Neural cell (in vitro differentiated cells): ENCODE results near the gene SLC16A1. TPM values are rescaled to one million over a fixed set of nuclear protein-coding genes. Genes with fewer than 3 reads are reported as not detected.

Source experiments
- H2AFZ ChIP-seq: fragments of 200-600, 300-800 bp; sonication (generic), shearing (Covaris generic); 2 replicates; pipeline ENCODE4 v1.6.0; 2014; ENCODE audit warnings: low read depth, mild to moderate bottlenecking, antibody characterized with exemption, low read length, moderate library complexity
- H3F3A ChIP-seq: fragments of 200-600 bp; shearing (Covaris generic); 2 replicates; pipeline ENCODE4 v1.6.1; 2016; ENCODE audit warnings: mild to moderate bottlenecking, moderate library complexity, mixed read lengths, antibody characterized with exemption, low read length; ENCODE audit not compliant: insufficient read depth, poor library complexity, severe bottlenecking
- H3K27ac ChIP-seq: fragments of 200-600, 300-800 bp; sonication (generic), shearing (Covaris generic); 2 replicates; pipeline ENCODE4 v1.5.1; 2014; ENCODE audit warnings: mild to moderate bottlenecking, low read length, moderate library complexity
- H3K27me3 ChIP-seq: fragments of 300-800, 200-600 bp; sonication (generic), shearing (Covaris generic); 2 replicates; pipeline ENCODE4 v1.6.0; 2014; ENCODE audit warnings: mild to moderate bottlenecking, low read depth, low read length, moderate library complexity; ENCODE audit not compliant: insufficient read depth
- H3K36me3 ChIP-seq: fragments of 300-800, 200-600 bp; sonication (generic), shearing (Covaris generic); 2 replicates; pipeline ENCODE4 v1.5.1; 2014; ENCODE audit warnings: mild to moderate bottlenecking, antibody characterized with exemption, low read length, moderate library complexity; ENCODE audit not compliant: insufficient read depth
- H3K4me2 ChIP-seq: fragments of 300-800, 200-600 bp; sonication (generic), shearing (Covaris generic); 2 replicates; pipeline ENCODE4 v1.6.0; 2014; ENCODE audit warnings: mild to moderate bottlenecking, low read length
- H3K4me3 ChIP-seq: fragments of 300-800, 200-600 bp; sonication (generic), shearing (Covaris generic); 2 replicates; pipeline ENCODE4 v1.5.1; 2014; ENCODE audit warnings: mild to moderate bottlenecking, low read length, moderate library complexity
- H3K79me2 ChIP-seq: fragments of 200-600 bp; shearing (Covaris generic); replicated peaks from 2 replicates; pipeline ENCODE4 v1.6.0; 2014; ENCODE audit warnings: mild to moderate bottlenecking, low read length, moderate library complexity; ENCODE audit not compliant: insufficient read depth
- H3K9ac ChIP-seq: fragments of 300-800, 200-600 bp; sonication (generic), shearing (Covaris generic); 2 replicates; pipeline ENCODE4 v1.6.1; 2016; ENCODE audit warnings: mild to moderate bottlenecking, low read length, mixed read lengths
- H3K9me2 ChIP-seq: fragments of 200-600 bp; shearing (Covaris generic); 2 replicates; pipeline ENCODE4 v1.6.1; 2016; ENCODE audit warnings: mild to moderate bottlenecking, low read length, mixed read lengths; ENCODE audit not compliant: insufficient read depth
- H3K9me3 ChIP-seq: fragments of 200-600, 300-800 bp; sonication (generic), shearing (Covaris generic); 2 replicates; pipeline ENCODE4 v1.6.1; 2016; ENCODE audit warnings: mild to moderate bottlenecking, mixed run types, low read length, moderate library complexity, mixed read lengths
- H4K20me1 ChIP-seq: fragments of 200-600 bp; shearing (Covaris generic); 2 replicates; pipeline ENCODE4 v1.6.1; 2016; ENCODE audit warnings: mild to moderate bottlenecking, mixed run types; ENCODE audit not compliant: insufficient read depth
- CTCF ChIP-seq: fragments of 450-650 bp; IDR thresholded peaks from 2 replicates; pipeline ENCODE4 v1.5.1; 2014; ENCODE audit warnings: antibody characterized with exemption, mild to moderate bottlenecking, moderate library complexity; ENCODE audit not compliant: poor library complexity, severe bottlenecking
- EP300 ChIP-seq: fragments of 450-650 bp; conservative IDR thresholded peaks from 2 replicates; pipeline ENCODE4 v1.6.1; 2014; ENCODE audit warnings: antibody characterized with exemption, mild to moderate bottlenecking, moderate library complexity; ENCODE audit not compliant: poor library complexity, severe bottlenecking
- EZH2 ChIP-seq: fragments of 200-600, 300-800 bp; shearing (Covaris generic), sonication (generic); IDR thresholded peaks from 2 replicates; pipeline ENCODE4 v1.6.1; 2014; ENCODE audit warnings: antibody characterized with exemption, low read length, borderline replicate concordance, mild to moderate bottlenecking; ENCODE audit not compliant: insufficient read depth, poor library complexity, severe bottlenecking
- MXI1 ChIP-seq: fragments of 450-650 bp; conservative IDR thresholded peaks from 2 replicates; pipeline ENCODE4 v1.6.1; 2014; ENCODE audit warnings: antibody characterized with exemption, mild to moderate bottlenecking; ENCODE audit not compliant: poor library complexity, severe bottlenecking
- POLR2AphosphoS5 ChIP-seq: IDR thresholded peaks from 2 replicates; pipeline ENCODE4 v1.6.1; 2012
- RAD21 ChIP-seq: fragments of 450-650 bp; conservative IDR thresholded peaks from 2 replicates; pipeline ENCODE4 v1.6.1; 2014; ENCODE audit warnings: antibody characterized with exemption, mild to moderate bottlenecking, moderate library complexity
- REST ChIP-seq: IDR thresholded peaks from 2 replicates; pipeline ENCODE4 v1.6.1; 2012; ENCODE audit warnings: borderline replicate concordance
- SMC3 ChIP-seq: fragments of 450-650 bp; conservative IDR thresholded peaks from 2 replicates; pipeline ENCODE4 v1.6.1; 2014; ENCODE audit warnings: antibody characterized with exemption, mild to moderate bottlenecking, moderate library complexity; ENCODE audit not compliant: poor library complexity
- TAF1 ChIP-seq: IDR thresholded peaks from 2 replicates; pipeline ENCODE4 v1.6.1; 2012; ENCODE audit warnings: low read depth
- polyA plus RNA-seq: library from polyadenylated mRNA; depleted of rRNA; stranded (reverse); fragments of >200 nt; gene quantifications from 2 replicates; pipeline ENCODE4 v1.2.3, GENCODE V29; 2014

SLC16A1 gene
- polyA plus RNA-seq, 1 donor from 2014 or later, result 18.6 TPM

- Histone ChIP-seq H3K79me2 (no peaks in the 10 kb centered on the region), H3K9me2 (no peaks in the 10 kb centered on the region), H2AFZ (no peak overlapping the region), H4K20me1 (no peaks in the 10 kb centered on the region), H3K9me3 (no peaks in the 10 kb centered on the region), H3K36me3 (no peaks in the 10 kb centered on the region), H3K4me3 (no peak overlapping the region), H3K27ac (no peak overlapping the region), H3K9ac (no peak overlapping the region), H3K4me2 (no peak overlapping the region), H3F3A (no peaks in the 10 kb centered on the region), H3K27me3 (no peaks in the 10 kb centered on the region)
- TF ChIP-seq CTCF (no peak), EP300 (no peak), TAF1 (no peak), POLR2AphosphoS5 (no peak), REST (no peak), RAD21 (no peak), EZH2 (no peak), MXI1 (no peak), SMC3 (no peak)
Measured at GRCh38 chr1:113002297-113002696, 46.3 kb upstream of the SLC16A1 start.

- H3K9me2 ChIP-seq, result no peaks in the 10 kb centered on the region
- no peak overlapping the region for H3K4me3 ChIP-seq
- no peak overlapping the region for H2AFZ ChIP-seq
- H3K27me3 ChIP-seq, result no peaks in the 10 kb centered on the region
- no peaks in the 10 kb centered on the region for H3F3A ChIP-seq
- no peak overlapping the region for H3K4me2 ChIP-seq
- H3K27ac ChIP-seq, result no peak overlapping the region
- H4K20me1 ChIP-seq, result no peaks in the 10 kb centered on the region
- no peaks in the 10 kb centered on the region for H3K9me3 ChIP-seq
- no peak overlapping the region for H3K9ac ChIP-seq
- no peak for TF ChIP-seq EP300
- no peak for TF ChIP-seq EZH2
- TF ChIP-seq REST, result no peak
- TF ChIP-seq CTCF, result no peak
- TF ChIP-seq TAF1, result no peak
- no peaks in the 10 kb centered on the region for H3K36me3 ChIP-seq
- H3K79me2 ChIP-seq, result no peaks in the 10 kb centered on the region
Measured at GRCh38 chr1:112998592-112999235, 42.7 kb upstream of the SLC16A1 start.
